Panc1 (cell line): ENCODE data around the gene TUBGCP3. TPM values are rescaled to one million over a fixed set of nuclear protein-coding genes. Genes with fewer than 3 reads are reported as not detected.

ENCODE experiments used
- ATAC-seq: fragments of 200-7000 bp; cut with Tn5 transposase; 2 replicates; pipeline ENCODE4 v1.9.1; 2020; ENCODE audit warnings: mild to moderate bottlenecking, moderate library complexity
- BruUV-seq: library from RNA; stranded (reverse); fragments of 400-500 nt; replicated peaks from 2 replicates; lab custom pipeline; 2021; lab: Mats Ljungman, UMichigan
- CTCF ChIA-PET: fragments of 300-600 bp; sonication (Branson Sonifier 250); formaldehyde crosslinking; loops from one replicate; lab custom pipeline; 2022; ENCODE audit warnings: antibody characterized with exemption; lab: Charles Lee
- POLR2A ChIA-PET: fragments of 300-600 bp; sonication (Branson Sonifier 250); formaldehyde crosslinking; loops from one replicate; lab custom pipeline; 2022; ENCODE audit warnings: antibody characterized with exemption; lab: Charles Lee
- DNase-seq: peaks from one replicate; pipeline ENCODE4 v3.0.0-alpha.2; 2010; ENCODE audit warnings: low read depth, low spot score
- H3K27ac ChIP-seq: 2 replicates; pipeline ENCODE4 v1.5.1; 2011; ENCODE audit warnings: mild to moderate bottlenecking, low read length, inconsistent platforms
- H3K27me3 ChIP-seq: fragments of 200-500 bp; sonication (Bioruptor generic); 2 replicates; pipeline ENCODE4 v1.6.0; 2014; ENCODE audit warnings: low read length, inconsistent platforms; ENCODE audit not compliant: control insufficient read depth, insufficient read depth
- H3K36me3 ChIP-seq: fragments of 200-500 bp; sonication (Bioruptor generic); 2 replicates; pipeline ENCODE4 v1.5.1; 2014; ENCODE audit warnings: inconsistent platforms, mild to moderate bottlenecking, low read length, moderate library complexity; ENCODE audit not compliant: control insufficient read depth, insufficient read depth
- H3K4me1 ChIP-seq: 2 replicates; pipeline ENCODE4 v1.5.1; 2011; ENCODE audit warnings: inconsistent platforms, mild to moderate bottlenecking, low read length, moderate library complexity; ENCODE audit not compliant: control insufficient read depth, insufficient read depth
- H3K4me3 ChIP-seq, 2 experiments: 2 replicates each; pipeline ENCODE4 v1.5.1; 2011 to 2012; ENCODE audit warnings: low read depth in 2 of 2, low read length in 2 of 2, mild to moderate bottlenecking in 2 of 2, inconsistent platforms in 1 of 2, moderate library complexity in 1 of 2
- H3K9me3 ChIP-seq: fragments of 200-500 bp; sonication (Bioruptor generic); 2 replicates; pipeline ENCODE4 v1.5.1; 2014; ENCODE audit warnings: low read depth, mild to moderate bottlenecking, inconsistent platforms, low read length, moderate library complexity; ENCODE audit not compliant: control insufficient read depth, insufficient read depth
- CTCF ChIP-seq: fragments of 450-650 bp; IDR thresholded peaks from 2 replicates; pipeline ENCODE4 v1.5.1; 2017; ENCODE audit warnings: mild to moderate bottlenecking
- POLR2AphosphoS5 ChIP-seq: IDR thresholded peaks from 2 replicates; pipeline ENCODE4 v1.6.1; 2012; ENCODE audit warnings: mild to moderate bottlenecking, low read depth, low read length, moderate library complexity
- SIN3A ChIP-seq: IDR thresholded peaks from 2 replicates; pipeline ENCODE4 v1.6.1; 2012; ENCODE audit warnings: low read depth, mild to moderate bottlenecking, low read length, moderate library complexity, borderline replicate concordance; ENCODE audit not compliant: insufficient read depth
- TCF7L2 ChIP-seq: IDR thresholded peaks from 2 replicates; pipeline ENCODE4 v1.6.1; 2011; ENCODE audit warnings: mild to moderate bottlenecking, low read depth, low read length, inconsistent platforms
- in situ Hi-C: cut with HindIII; loops from 2 replicates; pipeline ENCODE4 v1.10.0; 2016; ENCODE audit warnings: low sequenced_read_pairs, low pct_unique_long_range_greater_than_20kb
- intact Hi-C: fragments of 100-400 bp; cut with micrococcal nuclease; formaldehyde crosslinking; loops from one replicate; pipeline ENCODE4 v1.10.0; 2022; ENCODE audit not compliant: unreplicated experiment
- total RNA-seq: library from RNA; stranded (reverse); gene quantifications from one replicate; pipeline ENCODE4 v1.2.1, GENCODE V29; 2021; ENCODE audit not compliant: unreplicated experiment
- TF ChIP-seq, protein P1 (sequence below), 2 experiments: IDR thresholded peaks; 2 replicates each; pipeline ENCODE4 v1.6.1; 2011 to 2012; ENCODE audit warnings: low read depth in 2 of 2, control low read depth in 1 of 2, low read length in 1 of 2, mild to moderate bottlenecking in 1 of 2, moderate library complexity in 1 of 2; ENCODE audit not compliant: insufficient read depth in 1 of 2

The TUBGCP3 gene
- total RNA-seq, 1 experiment from 2014 or later, result 28.4 TPM

GRCh38 chr13:112447306-112447705 lies 140.6 kb downstream of the TUBGCP3 start:
- ChIA-PET CTCF (no interaction called here), POLR2A (no interaction called here)
- in situ Hi-C loops, result no loop called here
- H3K27me3 ChIP-seq, result no peaks in the 10 kb centered on the region
- TF ChIP-seq POLR2AphosphoS5 (no peak), TCF7L2 (no peak), SIN3A (no peak), CTCF (no peak)
- TF ChIP-seq, protein P1, sequence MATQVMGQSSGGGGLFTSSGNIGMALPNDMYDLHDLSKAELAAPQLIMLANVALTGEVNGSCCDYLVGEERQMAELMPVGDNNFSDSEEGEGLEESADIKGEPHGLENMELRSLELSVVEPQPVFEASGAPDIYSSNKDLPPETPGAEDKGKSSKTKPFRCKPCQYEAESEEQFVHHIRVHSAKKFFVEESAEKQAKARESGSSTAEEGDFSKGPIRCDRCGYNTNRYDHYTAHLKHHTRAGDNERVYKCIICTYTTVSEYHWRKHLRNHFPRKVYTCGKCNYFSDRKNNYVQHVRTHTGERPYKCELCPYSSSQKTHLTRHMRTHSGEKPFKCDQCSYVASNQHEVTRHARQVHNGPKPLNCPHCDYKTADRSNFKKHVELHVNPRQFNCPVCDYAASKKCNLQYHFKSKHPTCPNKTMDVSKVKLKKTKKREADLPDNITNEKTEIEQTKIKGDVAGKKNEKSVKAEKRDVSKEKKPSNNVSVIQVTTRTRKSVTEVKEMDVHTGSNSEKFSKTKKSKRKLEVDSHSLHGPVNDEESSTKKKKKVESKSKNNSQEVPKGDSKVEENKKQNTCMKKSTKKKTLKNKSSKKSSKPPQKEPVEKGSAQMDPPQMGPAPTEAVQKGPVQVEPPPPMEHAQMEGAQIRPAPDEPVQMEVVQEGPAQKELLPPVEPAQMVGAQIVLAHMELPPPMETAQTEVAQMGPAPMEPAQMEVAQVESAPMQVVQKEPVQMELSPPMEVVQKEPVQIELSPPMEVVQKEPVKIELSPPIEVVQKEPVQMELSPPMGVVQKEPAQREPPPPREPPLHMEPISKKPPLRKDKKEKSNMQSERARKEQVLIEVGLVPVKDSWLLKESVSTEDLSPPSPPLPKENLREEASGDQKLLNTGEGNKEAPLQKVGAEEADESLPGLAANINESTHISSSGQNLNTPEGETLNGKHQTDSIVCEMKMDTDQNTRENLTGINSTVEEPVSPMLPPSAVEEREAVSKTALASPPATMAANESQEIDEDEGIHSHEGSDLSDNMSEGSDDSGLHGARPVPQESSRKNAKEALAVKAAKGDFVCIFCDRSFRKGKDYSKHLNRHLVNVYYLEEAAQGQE (IDR thresholded peaks at IDR 0.05; ENCODE audit: insufficient read depth in 1 of 2, low read depth in 2 of 2, low read length in 1 of 2), result no peak
- ATAC-seq, result no peak
- H3K36me3 ChIP-seq, result no peaks in the 10 kb centered on the region
- no TSS peak for BruUV-seq
- intact Hi-C loops, result loop anchor here (10.0 kb wide), 1 partner anchor 93 kb away; no protein-coding TSS in a partner anchor
- H3K9me3 ChIP-seq, result no peaks in the 10 kb centered on the region
- H3K4me1 ChIP-seq, result no peaks in the 10 kb centered on the region
- no peak for DNase-seq
- H3K4me3 ChIP-seq, result no peak overlapping the region
- no peak overlapping the region for H3K27ac ChIP-seq

DNA sequence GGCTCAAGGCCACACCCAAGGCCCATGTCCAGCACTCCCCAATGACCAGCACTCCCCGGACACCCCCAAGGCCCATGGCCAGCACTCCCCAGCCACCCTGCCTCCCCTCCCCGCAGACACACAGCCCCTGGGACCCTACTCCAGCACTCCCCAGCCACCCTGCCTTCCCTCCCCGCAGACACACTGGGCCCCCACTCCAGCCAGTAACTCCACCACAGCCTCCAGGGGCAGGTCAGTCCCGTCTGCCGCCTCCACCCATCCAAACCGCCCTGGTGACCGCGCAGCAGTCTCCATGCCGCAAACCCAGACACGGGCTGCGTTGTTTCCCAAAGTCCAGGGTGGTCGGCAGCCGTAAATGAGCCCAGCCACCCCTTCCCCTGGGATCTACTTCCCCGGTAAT lies 141.1 kb downstream of the TUBGCP3 start:
- Histone ChIP-seq H3K36me3 (no peaks in the 10 kb centered on the region), H3K4me3 (no peak overlapping the region), H3K27ac (no peak overlapping the region), H3K4me1 (no peaks in the 10 kb centered on the region), H3K27me3 (no peaks in the 10 kb centered on the region), H3K9me3 (no peaks in the 10 kb centered on the region)
- intact Hi-C loops, result loop anchor here (10.0 kb wide), 1 partner anchor 92 kb away; no protein-coding TSS in a partner anchor
- no peak for ATAC-seq
- DNase-seq, result no peak
- no peak for TF ChIP-seq SIN3A
- TF ChIP-seq CTCF, result no peak
- no peak for TF ChIP-seq TCF7L2
- TF ChIP-seq, protein P1 (IDR thresholded peaks at IDR 0.05; ENCODE audit: insufficient read depth in 1 of 2, low read depth in 2 of 2, low read length in 1 of 2), result no peak
- TF ChIP-seq POLR2AphosphoS5, result no peak
- POLR2A ChIA-PET, result no interaction called here
- CTCF ChIA-PET, result no interaction called here
- in situ Hi-C loops, result no loop called here
- no TSS peak for BruUV-seq
